MM.1S (cell line): Measurements from ENCODE around the gene GAL3ST1.

Experiments
- CTCF ChIP-seq: fragments of 300-600 bp; sonication (generic); IDR thresholded peaks from 2 replicates; pipeline ENCODE4 v1.5.1; 2016; ENCODE audit warnings: antibody characterized with exemption, low read length, mixed read lengths
- EZH2 ChIP-seq: fragments of 300-600 bp; sonication (generic); optimal IDR thresholded peaks from 2 replicates; pipeline ENCODE3; 2017; ENCODE audit warnings: low read depth, mild to moderate bottlenecking, antibody characterized with exemption, low read length, mixed read lengths
- EZH2phosphoT487 ChIP-seq: fragments of 300-600 bp; sonication (generic); IDR thresholded peaks from 2 replicates; pipeline ENCODE4 v1.6.1; 2018; ENCODE audit warnings: antibody characterized with exemption, low read length

- TF ChIP-seq CTCF, result no peak
- no peak for TF ChIP-seq EZH2
- TF ChIP-seq EZH2phosphoT487, result no peak
These were observed 41.1 kb upstream of the GAL3ST1 start for GRCh38 chr22:30615543-30615954.
